ENCODE results near the gene MYO7A. TPM values are rescaled to one million over a fixed set of nuclear protein-coding genes. Genes with fewer than 3 reads are reported as not detected.

MYO7A gene
- polyA plus RNA-seq, 1 donor (not counting 4 experiments of a cell fraction or from before 2014, with no cell fraction given) = 0.75 TPM

- H3K9ac ChIP-seq (ENCODE audit: control insufficient read depth, extremely low read depth, insufficient read depth, low read length) = no peak overlapping the region
- no peaks in the 10 kb centered on the region for H3K9me1 ChIP-seq (ENCODE audit: control insufficient read depth, extremely low read depth, insufficient read depth, low read length)
- FAIRE-seq (no peak), DNase-seq (ENCODE audit: low read depth, low spot score) (no peak)
- no peaks in the 10 kb centered on the region for H4K20me1 ChIP-seq (ENCODE audit: control insufficient read depth, extremely low read depth, insufficient read depth, low read length)
- TF ChIP-seq EZH2 (IDR thresholded peaks at IDR 0.05; ENCODE audit: low read length) (no peak), CTCF (optimal IDR thresholded peaks at IDR 0.05 in 1 of 3, IDR thresholded peaks at IDR 0.05 in 1 of 3, conservative IDR thresholded peaks at IDR 0.05 in 1 of 3; ENCODE audit: extremely low read depth in 1 of 3, insufficient read depth in 2 of 3, low read length in 3 of 3) (no peak)
- H3K27ac ChIP-seq (ENCODE audit: control insufficient read depth, insufficient read depth, low read length) = no peak overlapping the region
- no peak overlapping the region for H3K4me2 ChIP-seq (ENCODE audit: control insufficient read depth, extremely low read depth, insufficient read depth, low read depth, low read length)
- dilution Hi-C loops (cut with MboI; ENCODE audit: extremely low pct_ligation_motif_present, low sequenced_read_pairs) = no loop called here
- H3K4me1 ChIP-seq (ENCODE audit: control insufficient read depth, extremely low read depth, insufficient read depth, low read length) = peaks cover 1% of the 10 kb centered on the region
- no peak overlapping the region for H3K4me3 ChIP-seq (ENCODE audit: control insufficient read depth in 2 of 3, extremely low read depth in 1 of 3, insufficient read depth in 2 of 3, low read depth in 1 of 3, low read length in 3 of 3)
- H3K36me3 ChIP-seq (ENCODE audit: control insufficient read depth in 2 of 2, extremely low read depth in 1 of 2, insufficient read depth in 2 of 2, low read length in 2 of 2) = no peaks in the 10 kb centered on the region
- H2AFZ ChIP-seq (ENCODE audit: control insufficient read depth, low read length) = no peak overlapping the region
- no peaks in the 10 kb centered on the region for H3K9me3 ChIP-seq (ENCODE audit: control insufficient read depth, low read depth, low read length)
- H3K27me3 ChIP-seq (ENCODE audit: control insufficient read depth, extremely low read depth, insufficient read depth, low read length) = no peaks in the 10 kb centered on the region
- no peaks in the 10 kb centered on the region for H3K79me2 ChIP-seq (ENCODE audit: control insufficient read depth, insufficient read depth, low read length)
Measured at GRCh38 chr11:77085652-77086051, 42.4 kb upstream of the MYO7A start.

DNA sequence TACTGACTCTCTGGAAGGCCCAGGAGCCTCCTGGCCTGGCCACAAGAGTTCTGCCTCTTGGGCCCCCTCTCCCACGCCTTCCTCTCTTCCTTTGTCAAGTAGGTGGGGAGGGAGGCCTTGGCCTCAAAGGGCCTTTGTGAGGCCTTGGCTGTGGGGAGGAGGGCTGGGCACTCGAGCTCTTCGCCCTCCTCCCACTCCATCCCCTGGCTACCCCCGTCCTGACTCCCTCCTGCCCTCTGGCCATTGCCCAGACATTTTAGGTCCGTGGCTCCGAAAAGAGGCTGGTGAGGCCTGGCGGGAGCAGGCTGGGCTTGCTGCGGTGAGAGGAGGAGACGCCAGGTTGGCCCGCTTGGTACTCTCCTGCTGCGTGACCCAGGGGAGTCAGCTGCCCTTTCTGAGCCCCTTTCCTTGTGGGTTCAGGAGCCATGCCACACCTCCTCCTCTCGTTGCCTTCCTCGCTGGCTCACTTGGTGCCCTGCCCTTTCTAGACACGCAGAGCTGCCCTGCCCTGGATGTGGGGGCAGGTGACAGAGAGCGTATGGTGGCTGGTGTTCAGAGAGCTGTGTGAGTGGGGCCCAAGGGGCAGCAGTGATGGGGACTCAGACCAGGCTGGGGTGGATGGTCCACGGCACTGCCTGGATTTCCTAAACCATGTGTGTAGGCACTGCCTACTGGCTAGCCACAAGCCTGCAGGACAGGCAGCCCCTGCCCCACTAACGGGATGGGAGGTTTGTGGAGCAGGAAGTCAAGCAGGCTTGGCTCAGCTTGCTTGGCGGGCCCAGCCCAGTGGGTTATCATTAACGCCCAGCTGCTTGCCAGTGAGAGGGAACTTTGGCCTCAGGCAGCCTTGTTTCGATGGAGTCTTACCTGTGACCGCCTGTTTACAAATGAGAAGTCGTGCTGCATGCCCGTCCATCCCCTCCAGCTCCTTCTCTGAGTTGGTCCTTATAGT lies 41.2 kb upstream of the MYO7A start:
- DNase-seq (ENCODE audit: low read depth, low spot score) (no peak), FAIRE-seq (no peak)
- no peaks in the 10 kb centered on the region for H3K79me2 ChIP-seq (ENCODE audit: control insufficient read depth, insufficient read depth, low read length)
- no peaks in the 10 kb centered on the region for H4K20me1 ChIP-seq (ENCODE audit: control insufficient read depth, extremely low read depth, insufficient read depth, low read length)
- H3K4me3 ChIP-seq (ENCODE audit: control insufficient read depth in 2 of 3, extremely low read depth in 1 of 3, insufficient read depth in 2 of 3, low read depth in 1 of 3, low read length in 3 of 3) = no peak overlapping the region
- no peak overlapping the region for H2AFZ ChIP-seq (ENCODE audit: control insufficient read depth, low read length)
- peaks cover 3% of the 10 kb centered on the region for H3K4me1 ChIP-seq (ENCODE audit: control insufficient read depth, extremely low read depth, insufficient read depth, low read length)
- TF ChIP-seq CTCF (optimal IDR thresholded peaks at IDR 0.05 in 1 of 3, IDR thresholded peaks at IDR 0.05 in 1 of 3, conservative IDR thresholded peaks at IDR 0.05 in 1 of 3; ENCODE audit: extremely low read depth in 1 of 3, insufficient read depth in 2 of 3, low read length in 3 of 3) = no peak
- TF ChIP-seq EZH2 (IDR thresholded peaks at IDR 0.05; ENCODE audit: low read length) = no peak
- H3K4me2 ChIP-seq (ENCODE audit: control insufficient read depth, extremely low read depth, insufficient read depth, low read depth, low read length) = no peak overlapping the region
- no peak overlapping the region for H3K9ac ChIP-seq (ENCODE audit: control insufficient read depth, extremely low read depth, insufficient read depth, low read length)
- H3K27ac ChIP-seq (ENCODE audit: control insufficient read depth, insufficient read depth, low read length) = no peak overlapping the region
- H3K27me3 ChIP-seq (ENCODE audit: control insufficient read depth, extremely low read depth, insufficient read depth, low read length) = no peaks in the 10 kb centered on the region
- H3K9me3 ChIP-seq (ENCODE audit: control insufficient read depth, low read depth, low read length) = no peaks in the 10 kb centered on the region
- dilution Hi-C loops (cut with MboI; ENCODE audit: extremely low pct_ligation_motif_present, low sequenced_read_pairs) = no loop called here
- no peaks in the 10 kb centered on the region for H3K9me1 ChIP-seq (ENCODE audit: control insufficient read depth, extremely low read depth, insufficient read depth, low read length)
- no peaks in the 10 kb centered on the region for H3K36me3 ChIP-seq (ENCODE audit: control insufficient read depth in 2 of 2, extremely low read depth in 1 of 2, insufficient read depth in 2 of 2, low read length in 2 of 2)

Data from keratinocyte (primary cell).